ENCODE measurements around the gene OPA3. TPM values are rescaled to one million over a fixed set of nuclear protein-coding genes. Genes with fewer than 3 reads are reported as not detected.

OPA3 gene
- total RNA-seq, 1 donor from 2014 or later, result 3.7 TPM

GRCh38 chr19:45492137-45492626 is 92.4 kb downstream of the OPA3 start:
- H3K9ac ChIP-seq, result no peak overlapping the region
- TF ChIP-seq EZH2phosphoT487 (IDR thresholded peaks at IDR 0.05) (no peak), EZH2 (IDR thresholded peaks at IDR 0.05) (no peak)
- TF ChIP-seq, protein P1, sequence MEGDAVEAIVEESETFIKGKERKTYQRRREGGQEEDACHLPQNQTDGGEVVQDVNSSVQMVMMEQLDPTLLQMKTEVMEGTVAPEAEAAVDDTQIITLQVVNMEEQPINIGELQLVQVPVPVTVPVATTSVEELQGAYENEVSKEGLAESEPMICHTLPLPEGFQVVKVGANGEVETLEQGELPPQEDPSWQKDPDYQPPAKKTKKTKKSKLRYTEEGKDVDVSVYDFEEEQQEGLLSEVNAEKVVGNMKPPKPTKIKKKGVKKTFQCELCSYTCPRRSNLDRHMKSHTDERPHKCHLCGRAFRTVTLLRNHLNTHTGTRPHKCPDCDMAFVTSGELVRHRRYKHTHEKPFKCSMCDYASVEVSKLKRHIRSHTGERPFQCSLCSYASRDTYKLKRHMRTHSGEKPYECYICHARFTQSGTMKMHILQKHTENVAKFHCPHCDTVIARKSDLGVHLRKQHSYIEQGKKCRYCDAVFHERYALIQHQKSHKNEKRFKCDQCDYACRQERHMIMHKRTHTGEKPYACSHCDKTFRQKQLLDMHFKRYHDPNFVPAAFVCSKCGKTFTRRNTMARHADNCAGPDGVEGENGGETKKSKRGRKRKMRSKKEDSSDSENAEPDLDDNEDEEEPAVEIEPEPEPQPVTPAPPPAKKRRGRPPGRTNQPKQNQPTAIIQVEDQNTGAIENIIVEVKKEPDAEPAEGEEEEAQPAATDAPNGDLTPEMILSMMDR (IDR thresholded peaks at IDR 0.05), result no peak
- no peaks in the 10 kb centered on the region for H3K9me3 Mint-ChIP-seq
- H3K4me1 Mint-ChIP-seq, result peaks cover 23% of the 10 kb centered on the region
- peaks cover 19% of the 10 kb centered on the region for H4K20me1 ChIP-seq (ENCODE audit: low read depth)
- DNase-seq (ENCODE audit: low spot score), result no peak
- H3K36me3 Mint-ChIP-seq, result no peaks in the 10 kb centered on the region
- peaks cover 29% of the 10 kb centered on the region for H3F3A ChIP-seq (ENCODE audit: low read depth)
- H3K36me3 ChIP-seq, result no peaks in the 10 kb centered on the region
- H3K79me2 ChIP-seq (ENCODE audit: low read depth), result no peaks in the 10 kb centered on the region
- no peak overlapping the region for H3K27ac ChIP-seq
- peak overlapping the region; percentile 88 for H2AFZ ChIP-seq (replicated peaks)
- H3K4me3 Mint-ChIP-seq, result peak overlapping the region; percentile 70
- H3K27me3 Mint-ChIP-seq (ENCODE audit: insufficient read depth, low read depth), result peaks cover 14% of the 10 kb centered on the region
- no peak overlapping the region for H3K27ac Mint-ChIP-seq
- H3K4me1 ChIP-seq, result no peaks in the 10 kb centered on the region
- peak overlapping the region; percentile 70 for H3K4me3 ChIP-seq
- H3K4me2 ChIP-seq, result peak overlapping the region; percentile 91
- peaks cover 15% of the 10 kb centered on the region for H3K27me3 ChIP-seq
- no peaks in the 10 kb centered on the region for H3K9me3 ChIP-seq (ENCODE audit: low read depth)

DNA sequence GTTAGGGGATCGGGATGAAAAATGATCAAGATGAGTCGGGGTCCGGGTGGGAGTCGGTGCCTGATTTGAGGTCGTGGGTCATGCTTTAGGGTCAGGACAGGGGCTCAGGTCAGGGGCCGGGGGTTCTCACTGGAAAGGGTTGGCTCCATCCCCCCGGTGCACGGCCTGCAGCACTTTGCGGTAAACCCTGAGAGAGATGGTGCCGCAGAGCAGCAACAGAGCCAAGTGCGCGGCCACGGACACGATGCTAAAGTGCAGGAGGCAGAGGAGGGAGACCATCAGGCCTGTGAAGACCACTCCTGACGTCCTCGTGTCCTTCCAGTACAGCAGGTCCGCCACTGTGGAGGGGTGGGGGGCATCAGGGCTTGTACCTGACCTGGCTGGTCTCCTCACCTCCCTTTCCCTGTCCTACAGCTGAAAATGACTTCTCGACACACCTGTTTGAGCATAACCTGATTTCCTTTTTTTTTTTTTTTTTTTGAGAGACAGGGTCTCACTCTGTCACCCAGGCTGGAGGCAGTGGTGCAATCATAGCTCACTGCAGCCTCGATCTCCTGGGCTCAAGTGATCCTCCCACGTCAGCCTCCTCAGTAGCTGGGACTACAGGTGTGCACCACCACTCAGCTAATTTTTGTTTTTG is 95.3 kb downstream of the OPA3 start:
- Histone ChIP-seq H3K4me1 (no peaks in the 10 kb centered on the region), H3K79me2 (ENCODE audit: low read depth) (no peaks in the 10 kb centered on the region), H3K36me3 (no peaks in the 10 kb centered on the region), H2AFZ (replicated peaks) (no peak overlapping the region), H3K4me2 (no peak overlapping the region), H3K9me3 (ENCODE audit: low read depth) (no peaks in the 10 kb centered on the region), H3K27ac (no peak overlapping the region), H3F3A (ENCODE audit: low read depth) (peaks cover 27% of the 10 kb centered on the region), H3K27me3 (no peaks in the 10 kb centered on the region), H3K4me3 (no peak overlapping the region), H3K9ac (no peak overlapping the region), H4K20me1 (ENCODE audit: low read depth) (peaks cover 3% of the 10 kb centered on the region)
- no peak for DNase-seq (ENCODE audit: low spot score)
- Mint-ChIP-seq H3K27ac (no peak overlapping the region), H3K4me3 (no peak overlapping the region), H3K27me3 (ENCODE audit: insufficient read depth, low read depth) (peaks cover 9% of the 10 kb centered on the region), H3K4me1 (peaks cover 21% of the 10 kb centered on the region), H3K36me3 (no peaks in the 10 kb centered on the region), H3K9me3 (no peaks in the 10 kb centered on the region)
- TF ChIP-seq EZH2 (IDR thresholded peaks at IDR 0.05) (no peak), EZH2phosphoT487 (IDR thresholded peaks at IDR 0.05) (no peak)
- TF ChIP-seq, protein P1 (IDR thresholded peaks at IDR 0.05), result no peak

DNA sequence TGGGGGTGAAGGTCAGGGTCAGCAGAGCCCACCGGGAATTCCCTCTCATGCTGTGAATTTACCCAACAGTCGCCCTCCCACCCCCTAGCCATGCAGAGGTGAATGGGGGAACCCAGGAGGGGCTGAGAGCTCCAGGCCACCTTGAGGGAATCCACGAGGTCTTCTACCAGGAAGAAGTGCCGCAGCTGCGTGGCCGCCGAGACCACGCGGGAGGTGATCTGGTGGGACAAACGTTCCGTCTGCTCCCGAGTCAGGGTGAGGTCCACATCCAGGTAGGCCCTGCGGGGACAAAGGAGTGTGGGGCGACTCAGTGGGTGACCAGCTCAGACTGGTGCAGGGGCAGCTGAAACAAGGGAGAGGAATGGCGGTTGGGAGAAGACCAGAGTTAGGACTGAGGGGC is 95.9 kb downstream of the OPA3 start:
- Mint-ChIP-seq H3K4me3 (no peak overlapping the region), H3K36me3 (no peaks in the 10 kb centered on the region), H3K27me3 (ENCODE audit: insufficient read depth, low read depth) (peaks cover 9% of the 10 kb centered on the region), H3K27ac (no peak overlapping the region), H3K9me3 (no peaks in the 10 kb centered on the region), H3K4me1 (peaks cover 21% of the 10 kb centered on the region)
- no peak for DNase-seq (ENCODE audit: low spot score)
- Histone ChIP-seq H3K4me2 (no peak overlapping the region), H3K4me3 (no peak overlapping the region), H3K27ac (no peak overlapping the region), H2AFZ (replicated peaks) (no peak overlapping the region), H3K27me3 (no peaks in the 10 kb centered on the region), H3K9me3 (ENCODE audit: low read depth) (no peaks in the 10 kb centered on the region), H4K20me1 (ENCODE audit: low read depth) (peaks cover under 1% of the 10 kb centered on the region), H3K36me3 (no peaks in the 10 kb centered on the region), H3K4me1 (no peaks in the 10 kb centered on the region), H3K9ac (no peak overlapping the region), H3F3A (ENCODE audit: low read depth) (peaks cover 22% of the 10 kb centered on the region), H3K79me2 (ENCODE audit: low read depth) (no peaks in the 10 kb centered on the region)
- TF ChIP-seq, protein P1 (IDR thresholded peaks at IDR 0.05), result no peak
- TF ChIP-seq EZH2 (IDR thresholded peaks at IDR 0.05) (no peak), EZH2phosphoT487 (IDR thresholded peaks at IDR 0.05) (no peak)
